GM21526 (cell line): Measurements from ENCODE around the gene COL5A1.
"Not testable (repeated sequence)": the region's sequence is repeated elsewhere in the genome, so short reads cannot be mapped to it uniquely, and the experiment has no call there.

Source experiments
- ATAC-seq: cut with Tn5 transposase; IDR thresholded peaks from one replicate; pipeline ENCODE4 v1.9.1; 2021; ENCODE audit warnings: moderate library complexity; ENCODE audit not compliant: unreplicated experiment, low FRiP score

The COL5A1 gene

GRCh38 chr9:134703730-134704114, 62.1 kb downstream of the COL5A1 start:
- ATAC-seq: not testable (repeated sequence)

- ATAC-seq: no peak
Measured at GRCh38 chr9:134704498-134704897, 62.9 kb downstream of the COL5A1 start.

- no peak for ATAC-seq
Measured at GRCh38 chr9:134705786-134706185, 64.2 kb downstream of the COL5A1 start.

GRCh38 chr9:134706522-134706921, 64.9 kb downstream of the COL5A1 start:
- ATAC-seq: no peak

GRCh38 chr9:134707031-134707680, 65.6 kb downstream of the COL5A1 start:
- no peak for ATAC-seq

GRCh38 chr9:134707731-134708671, 66.4 kb downstream of the COL5A1 start:
- no peak for ATAC-seq

- no peak for ATAC-seq
Measured at GRCh38 chr9:134708672-134709038, 67.1 kb downstream of the COL5A1 start.

DNA sequence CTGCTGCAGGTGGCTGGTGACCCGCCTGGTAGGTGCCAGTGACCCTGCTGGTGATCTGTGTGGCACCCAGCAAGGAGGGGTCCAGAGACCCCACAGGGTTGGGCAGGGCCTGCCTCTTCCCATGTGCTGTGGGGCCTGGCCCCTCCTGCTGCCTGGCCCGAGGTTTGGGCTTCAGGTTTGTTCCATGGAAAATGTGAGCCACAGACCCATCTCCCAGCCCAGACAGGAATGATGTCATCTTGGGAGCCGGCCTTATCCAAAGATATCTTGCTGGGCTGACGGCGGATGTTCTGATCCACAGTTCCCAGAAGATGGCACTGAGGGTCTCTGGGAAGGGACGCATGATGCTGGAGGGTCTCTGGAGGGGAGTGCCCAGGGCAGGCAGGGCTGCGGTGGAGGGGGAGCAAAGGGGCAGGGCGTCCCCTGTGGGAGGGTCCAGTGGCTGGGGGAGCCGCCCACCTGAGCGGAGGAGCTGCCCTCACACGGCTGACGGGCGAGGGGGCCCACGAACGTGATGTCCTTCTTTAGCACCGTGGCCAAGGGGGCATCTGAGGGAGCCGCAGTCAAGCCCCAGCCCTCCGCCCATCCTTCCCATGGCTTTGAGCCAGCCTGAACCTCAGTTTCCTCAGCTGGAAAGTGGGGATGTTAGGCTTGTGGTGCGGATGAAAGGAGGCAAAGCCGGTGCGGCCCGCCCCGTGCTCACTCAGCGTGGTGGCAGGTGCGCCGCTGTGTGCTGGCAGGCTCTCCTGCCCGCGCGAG, 68.1 kb downstream of the COL5A1 start:
- ATAC-seq: no peak

DNA sequence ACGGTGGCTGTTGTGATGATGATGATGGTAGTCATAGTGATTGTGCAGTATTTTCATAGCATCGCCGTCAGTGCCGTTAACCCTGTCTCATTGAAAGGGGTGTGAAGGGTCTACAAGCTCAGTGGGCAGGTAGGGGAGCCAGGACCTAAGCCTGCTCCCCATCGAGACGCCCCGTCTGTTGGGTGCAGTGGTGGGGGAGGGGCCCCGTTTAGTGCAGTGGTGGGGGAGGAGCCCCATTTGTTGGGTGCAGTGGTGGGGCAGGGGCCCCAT, 68.6 kb downstream of the COL5A1 start:
- no peak for ATAC-seq

DNA sequence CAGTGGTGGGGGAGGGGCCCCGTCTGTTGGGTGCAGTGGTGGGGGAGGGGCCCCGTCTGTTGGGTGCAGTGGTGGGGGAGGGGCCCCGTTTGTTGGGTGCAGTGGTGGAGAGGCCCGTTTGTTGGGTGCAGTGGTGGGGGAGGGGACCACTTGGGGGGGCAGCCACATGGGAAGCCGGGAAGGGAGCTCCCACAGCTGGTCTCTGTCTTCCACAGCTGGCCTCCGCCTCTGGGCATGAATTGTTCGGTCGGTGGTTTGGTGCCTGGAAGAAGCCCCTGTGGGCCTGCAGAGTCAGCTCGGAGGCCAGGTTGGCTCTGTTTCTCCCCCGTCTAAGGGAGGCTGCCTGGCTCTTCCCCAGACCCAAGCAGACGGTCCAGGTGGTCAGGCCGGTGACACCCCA, 69.3 kb downstream of the COL5A1 start:
- ATAC-seq: no peak

GRCh38 chr9:134712243-134712642, 70.6 kb downstream of the COL5A1 start:
- ATAC-seq: no peak

- ATAC-seq: no peak
Measured at GRCh38 chr9:134712926-134713325, 71.3 kb downstream of the COL5A1 start.

- not testable (repeated sequence) for ATAC-seq
Measured at GRCh38 chr9:134715536-134715935, 73.9 kb downstream of the COL5A1 start.

GRCh38 chr9:134716067-134716466, 74.5 kb downstream of the COL5A1 start:
- no peak for ATAC-seq

- no peak for ATAC-seq
Measured at GRCh38 chr9:134717056-134717455, 75.5 kb downstream of the COL5A1 start.

DNA sequence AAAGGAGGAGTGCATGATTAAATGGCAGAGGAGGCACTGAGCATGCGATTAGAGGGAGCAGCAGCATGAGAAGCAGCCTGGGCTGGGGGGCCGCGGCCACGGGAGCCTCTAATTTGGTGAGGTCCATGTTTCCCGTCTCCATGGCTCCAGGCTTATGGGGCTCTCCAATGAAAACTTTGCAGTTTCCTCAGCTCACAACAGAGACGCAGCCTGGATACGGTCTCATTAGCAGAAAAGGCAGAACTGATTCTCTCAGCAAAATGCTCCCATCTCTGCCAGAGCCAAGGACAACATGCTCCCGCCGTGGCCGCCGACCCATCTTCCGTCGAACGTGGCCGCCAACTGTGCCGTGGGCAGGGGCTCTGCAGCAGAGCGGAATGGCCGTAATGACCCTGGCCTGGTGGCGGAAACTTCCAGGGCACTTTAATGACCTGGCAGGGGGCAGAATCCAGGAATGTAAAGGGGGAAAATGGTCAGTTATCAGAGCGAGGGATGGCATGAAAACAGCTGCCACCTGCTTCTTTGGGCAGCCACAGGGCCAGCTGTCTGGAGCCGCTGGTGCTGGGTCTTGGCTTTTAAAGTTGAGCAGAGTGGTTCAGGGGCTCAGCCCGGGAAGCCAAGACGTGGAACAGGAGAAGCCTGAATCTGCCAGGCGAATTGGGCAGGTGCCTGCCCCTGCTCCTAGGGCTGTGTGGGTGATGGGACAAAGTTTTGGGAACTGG, 76.5 kb downstream of the COL5A1 start:
- no peak for ATAC-seq

GRCh38 chr9:134719331-134719730, 77.7 kb downstream of the COL5A1 start:
- no peak for ATAC-seq

DNA sequence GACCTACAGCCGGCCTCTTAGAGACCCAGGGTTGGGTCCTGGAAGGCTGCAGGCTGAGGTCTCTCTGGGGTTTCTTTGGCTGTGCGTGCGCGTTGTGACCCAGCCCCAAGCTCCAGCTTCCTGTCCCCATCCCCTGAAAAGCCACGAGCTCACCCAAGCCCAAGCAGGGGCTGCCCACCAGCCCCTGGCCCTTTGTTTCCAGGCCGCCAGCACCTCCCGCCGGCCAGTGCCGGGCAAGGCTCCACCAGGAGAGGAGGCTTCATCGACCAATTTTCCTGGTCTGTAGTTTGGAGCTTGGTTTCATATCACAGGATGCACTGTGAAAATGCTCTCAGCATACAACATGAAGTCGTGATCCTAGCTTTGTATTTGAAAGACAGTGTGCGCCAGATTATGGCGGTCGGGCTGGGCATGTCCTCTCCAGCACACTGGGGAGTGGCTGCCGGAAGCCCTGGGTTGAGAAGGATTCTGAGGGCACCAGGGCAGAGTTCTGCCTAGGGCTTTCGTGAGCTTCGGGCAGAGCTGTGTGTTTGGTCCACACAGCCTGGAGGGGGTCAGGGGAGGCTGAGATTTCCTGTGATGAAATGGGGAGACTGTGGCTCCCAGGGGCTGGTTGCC, 78.6 kb downstream of the COL5A1 start:
- ATAC-seq: no peak

DNA sequence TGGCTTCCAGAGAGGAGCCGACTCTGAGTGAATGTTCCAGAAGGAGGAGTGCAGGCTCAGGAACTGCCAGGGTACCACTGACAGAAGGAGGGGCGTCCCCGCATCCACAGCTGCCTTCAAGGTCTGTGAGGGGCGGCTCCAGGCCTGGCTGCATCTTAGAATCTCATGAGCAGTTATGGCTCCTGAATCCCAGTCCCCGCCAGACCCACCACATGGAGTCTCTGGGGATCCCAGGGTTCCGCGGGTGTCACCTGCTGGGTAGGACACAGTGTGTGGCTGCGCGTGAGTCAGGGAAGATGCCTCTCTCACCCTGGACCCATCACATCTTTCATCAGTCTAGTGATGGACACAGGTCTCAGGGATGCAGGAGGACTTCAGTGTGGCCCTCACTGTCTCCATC, 79.2 kb downstream of the COL5A1 start:
- ATAC-seq: no peak

GRCh38 chr9:134721344-134721743, 79.7 kb downstream of the COL5A1 start:
- no peak for ATAC-seq
